ENCODE data around the gene JAM3. TPM values are rescaled to one million over a fixed set of nuclear protein-coding genes. Genes with fewer than 3 reads are reported as not detected.

Gene JAM3
- total and polyA plus RNA-seq, 2 of the 13 experiments (the other 11 are each of a cell fraction or from before 2014, with no cell fraction given): 0.98 to 2.8 TPM

DNA sequence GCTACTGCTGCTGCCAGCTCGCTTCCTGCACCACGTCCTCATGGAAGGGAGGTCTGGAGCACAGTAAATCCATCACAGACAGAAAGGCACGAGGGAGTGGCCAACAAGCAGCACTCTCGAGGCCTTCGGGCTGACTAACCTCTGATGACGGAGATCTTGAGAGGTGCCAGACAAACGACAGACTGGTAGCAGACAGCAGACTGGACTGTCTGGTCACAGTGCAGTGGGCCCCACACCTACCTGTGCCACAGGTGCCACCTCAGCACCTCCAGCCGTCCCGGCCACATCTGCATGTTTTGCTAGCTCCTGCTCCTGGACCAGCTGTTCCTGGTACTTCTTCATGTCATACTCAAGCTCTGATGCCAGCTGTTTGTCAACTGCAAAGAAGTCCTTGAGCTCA lies 90.8 kb downstream of the JAM3 start:
- in situ Hi-C loops (cut with HindIII; ENCODE audit: extremely low pct_ligation_motif_present, low pct_unique_long_range_greater_than_20kb): no loop called here
- Histone ChIP-seq H3K4me1 (ENCODE audit: insufficient read depth, low read length) (no peaks in the 10 kb centered on the region), H3K27ac (ENCODE audit: extremely low read length, insufficient read depth, low read length) (no peak overlapping the region), H2AFZ (ENCODE audit: low read length) (no peak overlapping the region), H3K79me2 (ENCODE audit: insufficient read depth, low read length) (no peaks in the 10 kb centered on the region), H3K4me3 (replicated peaks in 1 of 3; ENCODE audit: insufficient read depth in 1 of 3, low read depth in 2 of 3, low read length in 3 of 3) (no peak overlapping the region), H3K9ac (ENCODE audit: insufficient read depth, low read depth, low read length) (no peak overlapping the region), H3K9me3 (ENCODE audit: low read length) (peaks cover 2% of the 10 kb centered on the region), H3K36me3 (replicated peaks in 1 of 2; ENCODE audit: control insufficient read depth in 1 of 2, insufficient read depth in 2 of 2, low read length in 2 of 2) (peaks cover 29 to 70% of the 10 kb centered on the region in 2 experiments; a peak in 4 of 5 replicates), H3K27me3 (ENCODE audit: control insufficient read depth in 1 of 2, insufficient read depth in 2 of 2, low read length in 2 of 2) (no peaks in the 10 kb centered on the region), H4K20me1 (ENCODE audit: insufficient read depth, low read length) (no peaks in the 10 kb centered on the region), H3K4me2 (ENCODE audit: low read depth, low read length) (no peak overlapping the region)
- CTCF ChIA-PET (ENCODE audit: low intra/inter-chr PET ratio, low total read pairs): no interaction called here
- BruUV-seq (replicated peaks): no TSS peak
- FAIRE-seq (no peak), DNase-seq (ENCODE audit: low spot score) (no peak), ATAC-seq (no peak)
- intact Hi-C loops (cut with micrococcal nuclease; ENCODE audit: unreplicated experiment): no loop called here
- POLR2A ChIA-PET: no interaction called here
- TF ChIP-seq HNF4A (CRISPR knock-in tag; IDR thresholded peaks at IDR 0.05) (no peak), NCOR1 (IDR thresholded peaks at IDR 0.05; ENCODE audit: borderline replicate concordance, low read length) (no peak), ZBTB8A (CRISPR knock-in tag; IDR thresholded peaks at IDR 0.05; ENCODE audit: borderline replicate concordance, low read depth) (no peak), CENPX (CRISPR knock-in tag; IDR thresholded peaks at IDR 0.05) (no peak), ESRRA (CRISPR knock-in tag; IDR thresholded peaks at IDR 0.05; ENCODE audit: low read depth) (no peak), U2AF2 (IDR thresholded peaks at IDR 0.05; ENCODE audit: low read depth, low read length) (no peak), NFRKB (IDR thresholded peaks at IDR 0.05) (no peak)
- TF ChIP-seq, protein P1, sequence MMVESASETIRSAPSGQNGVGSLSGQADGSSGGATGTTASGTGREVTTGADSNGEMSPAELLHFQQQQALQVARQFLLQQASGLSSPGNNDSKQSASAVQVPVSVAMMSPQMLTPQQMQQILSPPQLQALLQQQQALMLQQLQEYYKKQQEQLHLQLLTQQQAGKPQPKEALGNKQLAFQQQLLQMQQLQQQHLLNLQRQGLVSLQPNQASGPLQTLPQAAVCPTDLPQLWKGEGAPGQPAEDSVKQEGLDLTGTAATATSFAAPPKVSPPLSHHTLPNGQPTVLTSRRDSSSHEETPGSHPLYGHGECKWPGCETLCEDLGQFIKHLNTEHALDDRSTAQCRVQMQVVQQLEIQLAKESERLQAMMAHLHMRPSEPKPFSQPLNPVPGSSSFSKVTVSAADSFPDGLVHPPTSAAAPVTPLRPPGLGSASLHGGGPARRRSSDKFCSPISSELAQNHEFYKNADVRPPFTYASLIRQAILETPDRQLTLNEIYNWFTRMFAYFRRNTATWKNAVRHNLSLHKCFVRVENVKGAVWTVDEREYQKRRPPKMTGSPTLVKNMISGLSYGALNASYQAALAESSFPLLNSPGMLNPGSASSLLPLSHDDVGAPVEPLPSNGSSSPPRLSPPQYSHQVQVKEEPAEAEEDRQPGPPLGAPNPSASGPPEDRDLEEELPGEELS (CRISPR knock-in tag; IDR thresholded peaks at IDR 0.05): no peak
- WGBS (ENCODE audit: low lambda C conversion rate): 100% methylated on average over 6 of the region's 9 CpGs
